OCI-LY1 (cell line): ENCODE data around the gene ZNF831.

Experiments
- EZH2 ChIP-seq: fragments of 200-600 bp; sonication (generic), shearing (Covaris generic); IDR thresholded peaks from 2 replicates; pipeline ENCODE4 v1.8.0; 2017; ENCODE audit warnings: borderline replicate concordance, mixed run types, mild to moderate bottlenecking, antibody characterized with exemption, low read length, moderate library complexity, mixed read lengths
- TF ChIP-seq, protein P1 (sequence below): fragments of 200-600 bp; sonication (generic), shearing (Covaris generic); IDR thresholded peaks from 2 replicates; pipeline ENCODE4 v1.5.1; 2017; ENCODE audit warnings: mild to moderate bottlenecking, antibody characterized with exemption, low read length, moderate library complexity, mixed read lengths

DNA sequence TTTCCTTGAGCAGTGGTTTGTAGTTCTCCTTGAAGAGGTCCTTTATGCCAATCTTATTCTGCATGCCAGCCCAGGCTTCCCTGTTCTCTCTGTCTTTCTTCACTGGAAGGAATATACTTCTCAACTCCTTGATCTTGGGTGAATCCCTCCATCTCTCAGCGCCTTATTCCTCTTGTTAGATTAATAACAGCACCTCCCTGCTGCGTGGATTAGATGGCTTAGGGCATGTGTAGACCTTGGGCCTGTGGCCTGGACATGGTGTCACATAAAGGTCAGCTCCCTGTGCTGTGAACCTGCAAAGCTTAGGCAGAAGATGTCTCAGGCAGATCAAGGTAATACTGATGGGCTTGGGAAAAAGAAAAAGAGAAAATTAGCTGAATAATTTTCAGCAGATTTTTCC, 18.3 kb downstream of the ZNF831 start:
- TF ChIP-seq, protein P1, sequence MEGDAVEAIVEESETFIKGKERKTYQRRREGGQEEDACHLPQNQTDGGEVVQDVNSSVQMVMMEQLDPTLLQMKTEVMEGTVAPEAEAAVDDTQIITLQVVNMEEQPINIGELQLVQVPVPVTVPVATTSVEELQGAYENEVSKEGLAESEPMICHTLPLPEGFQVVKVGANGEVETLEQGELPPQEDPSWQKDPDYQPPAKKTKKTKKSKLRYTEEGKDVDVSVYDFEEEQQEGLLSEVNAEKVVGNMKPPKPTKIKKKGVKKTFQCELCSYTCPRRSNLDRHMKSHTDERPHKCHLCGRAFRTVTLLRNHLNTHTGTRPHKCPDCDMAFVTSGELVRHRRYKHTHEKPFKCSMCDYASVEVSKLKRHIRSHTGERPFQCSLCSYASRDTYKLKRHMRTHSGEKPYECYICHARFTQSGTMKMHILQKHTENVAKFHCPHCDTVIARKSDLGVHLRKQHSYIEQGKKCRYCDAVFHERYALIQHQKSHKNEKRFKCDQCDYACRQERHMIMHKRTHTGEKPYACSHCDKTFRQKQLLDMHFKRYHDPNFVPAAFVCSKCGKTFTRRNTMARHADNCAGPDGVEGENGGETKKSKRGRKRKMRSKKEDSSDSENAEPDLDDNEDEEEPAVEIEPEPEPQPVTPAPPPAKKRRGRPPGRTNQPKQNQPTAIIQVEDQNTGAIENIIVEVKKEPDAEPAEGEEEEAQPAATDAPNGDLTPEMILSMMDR, result no peak
- TF ChIP-seq EZH2, result no peak
